A549 (cell line): ENCODE results near the gene NTNG1. TPM values are rescaled to one million over a fixed set of nuclear protein-coding genes. Genes with fewer than 3 reads are reported as not detected.

ENCODE experiments used
- ATAC-seq, 2 experiments: fragments of 200-7000 bp in 1 of 2; fragments of >200 bp in 1 of 2; cut with Nextera tagmentation in 1 of 2; cut with Tn5 transposase in 1 of 2; 3 replicates each; pipeline versions ENCODE4 v1.8.0 to v1.9.1; 2018 to 2020; ENCODE audit warnings: mild to moderate bottlenecking in 1 of 2, moderate library complexity in 1 of 2
- CTCF ChIA-PET: fragments of 300-600 bp; sonication (Branson Sonifier 250); formaldehyde crosslinking; extraction: SDS; loops from one replicate; lab custom pipeline; 2021; ENCODE audit warnings: antibody characterized with exemption, inconsistent platforms; lab: Yijun Ruan, JAX
- POLR2A ChIA-PET: fragments of 350-600 bp; formaldehyde crosslinking; extraction: SDS; loops from one replicate; lab custom pipeline; 2021; ENCODE audit warnings: antibody characterized with exemption, inconsistent platforms; lab: Yijun Ruan, JAX
- DNase-seq, 2 experiments: peaks; one replicate each; pipeline versions ENCODE4 v3.0.0 to v3.0.0-alpha.2; 2011 to 2016; ENCODE audit warnings: low read depth in 1 of 2, low spot score in 1 of 2
- FAIRE-seq: peaks from 2 replicates; lab custom pipeline; 2011; peaks lifted over from hg19 to GRCh38; lab: Jason Lieb, UNC
- H3K27ac ChIP-seq, 2 experiments: fragments of >200 bp; sonication (Bioruptor Twin); formaldehyde crosslinking; 3 replicates each; pipeline ENCODE4 v1.5.1; 2016 to 2017
- H3K4me1 ChIP-seq: fragments of >200 bp; sonication (Bioruptor Twin); formaldehyde crosslinking; 3 replicates; pipeline ENCODE4 v1.6.1; 2016
- H3K4me2 ChIP-seq: fragments of >200 bp; sonication (Bioruptor Twin); formaldehyde crosslinking; 3 replicates; pipeline ENCODE4 v1.6.1; 2016
- H3K4me3 ChIP-seq: fragments of >200 bp; sonication (Bioruptor Twin); formaldehyde crosslinking; 3 replicates; pipeline ENCODE4 v1.5.1; 2016
- H3K9me3 ChIP-seq: fragments of >200 bp; sonication (Bioruptor Twin); formaldehyde crosslinking; 3 replicates; pipeline ENCODE4 v1.6.1; 2016
- BHLHE40 ChIP-seq: IDR thresholded peaks from 2 replicates; pipeline ENCODE4 v1.6.1; 2012; ENCODE audit warnings: low read depth, low read length, inconsistent platforms
- CEBPB ChIP-seq, 2 experiments: fragments of >200 bp in 1 of 2; sonication (Bioruptor Twin) in 1 of 2; formaldehyde crosslinking in 1 of 2; IDR thresholded peaks; 2 replicates each; pipeline ENCODE4 v1.6.1; 2012 to 2016
- CHD2 ChIP-seq: fragments of 150-350 bp; IDR thresholded peaks from 2 replicates; pipeline ENCODE4 v1.6.1; 2014; ENCODE audit warnings: low read length; ENCODE audit not compliant: partially characterized antibody
- CHD4 ChIP-seq: fragments of 200-600 bp; sonication (generic); IDR thresholded peaks from 2 replicates; pipeline ENCODE4 v1.6.1; 2016; ENCODE audit warnings: antibody characterized with exemption, mild to moderate bottlenecking, borderline replicate concordance
- EHF ChIP-seq: fragments of 250-450 bp; sonication (Bioruptor Pico); IDR thresholded peaks from 2 replicates; pipeline ENCODE4 v1.5.0; 2020; ENCODE audit warnings: mild to moderate bottlenecking
- EHMT2 ChIP-seq: fragments of 200-600 bp; sonication (generic); IDR thresholded peaks from 2 replicates; pipeline ENCODE4 v1.6.1; 2016; ENCODE audit warnings: antibody characterized with exemption, low read depth, mild to moderate bottlenecking, moderate library complexity
- EP300 ChIP-seq, 2 experiments: fragments of >200 bp; sonication (Bioruptor Twin); formaldehyde crosslinking; IDR thresholded peaks; 2 replicates in 1 of 2; 3 replicates in 1 of 2; pipeline ENCODE4 v1.6.1; 2016 to 2017
- FOSB ChIP-seq: fragments of 250-450 bp; sonication (Bioruptor Pico); IDR thresholded peaks from 2 replicates; pipeline ENCODE4 v1.5.0; 2020; ENCODE audit warnings: mild to moderate bottlenecking, moderate library complexity
- FOSL2 ChIP-seq, 2 experiments: fragments of 450-650 bp in 1 of 2; fragments of >200 bp in 1 of 2; sonication (Bioruptor Twin) in 1 of 2; formaldehyde crosslinking; IDR thresholded peaks; 2 replicates each; pipeline versions ENCODE4 v1.5.0 to v1.6.1; 2016 to 2020; ENCODE audit warnings: mild to moderate bottlenecking in 1 of 2, moderate library complexity in 1 of 2
- GATA3 ChIP-seq: IDR thresholded peaks from 2 replicates; pipeline ENCODE4 v1.6.1; 2012; ENCODE audit warnings: borderline replicate concordance
- HDAC2 ChIP-seq: fragments of 200-600 bp; sonication (generic); IDR thresholded peaks from 2 replicates; pipeline ENCODE4 v1.6.1; 2016
- HEYL ChIP-seq: fragments of 250-450 bp; sonication (Bioruptor Pico); IDR thresholded peaks from 2 replicates; pipeline ENCODE4 v1.8.0; 2021; ENCODE audit warnings: mild to moderate bottlenecking, moderate library complexity
- HOXB13 ChIP-seq: fragments of 250-450 bp; sonication (Bioruptor Pico); IDR thresholded peaks from 2 replicates; pipeline ENCODE4 v1.5.0; 2020; ENCODE audit warnings: low read depth, mild to moderate bottlenecking, moderate library complexity
- HOXB5 ChIP-seq: fragments of 250-450 bp; sonication (Bioruptor Pico); IDR thresholded peaks from 2 replicates; pipeline ENCODE4 v1.5.0; 2020; ENCODE audit warnings: mild to moderate bottlenecking, moderate library complexity
- JUN ChIP-seq, 2 experiments: fragments of >200 bp; sonication (Bioruptor Twin); formaldehyde crosslinking; IDR thresholded peaks; 2 replicates in 1 of 2; 3 replicates in 1 of 2; pipeline ENCODE4 v1.6.1; 2016 to 2017
- KDM1A ChIP-seq: fragments of 200-600 bp; sonication (generic); IDR thresholded peaks from 2 replicates; pipeline ENCODE4 v1.6.1; 2016; ENCODE audit warnings: low read depth, mild to moderate bottlenecking
- KDM5A ChIP-seq: fragments of 200-600 bp; sonication (generic); IDR thresholded peaks from 2 replicates; pipeline ENCODE4 v1.6.1; 2016; ENCODE audit warnings: antibody characterized with exemption, mild to moderate bottlenecking
- NR3C1 ChIP-seq: fragments of >200 bp; sonication (Bioruptor Twin); formaldehyde crosslinking; IDR thresholded peaks from 3 replicates; pipeline ENCODE4 v1.6.1; 2017
- PBX3 ChIP-seq: IDR thresholded peaks from 2 replicates; pipeline ENCODE4 v1.6.1; 2012
- POLR2A ChIP-seq: IDR thresholded peaks from 2 replicates; pipeline ENCODE4 v1.6.1; 2012; ENCODE audit warnings: mild to moderate bottlenecking, low read length
- POLR2AphosphoS2 ChIP-seq: conservative IDR thresholded peaks from 2 replicates; pipeline ENCODE4 v1.6.1; 2012; ENCODE audit warnings: low read length, improper control_type of control experiment, inconsistent platforms
- RNF2 ChIP-seq: fragments of 200-600 bp; sonication (generic); IDR thresholded peaks from 2 replicates; pipeline ENCODE4 v1.6.1; 2016; ENCODE audit warnings: low read depth, mild to moderate bottlenecking, antibody characterized with exemption, moderate library complexity, borderline replicate concordance
- SMC3 ChIP-seq: fragments of >200 bp; sonication (Bioruptor Twin); formaldehyde crosslinking; IDR thresholded peaks from 3 replicates; pipeline ENCODE4 v1.6.1; 2018; ENCODE audit warnings: inconsistent platforms
- SREBF2 ChIP-seq: fragments of 450-650 bp; IDR thresholded peaks from 2 replicates; pipeline ENCODE4 v1.6.1; 2014; ENCODE audit warnings: mild to moderate bottlenecking, moderate library complexity
- TFCP2L1 ChIP-seq: fragments of 250-450 bp; sonication (Bioruptor Pico); IDR thresholded peaks from 2 replicates; pipeline ENCODE4 v1.5.0; 2021; ENCODE audit warnings: mild to moderate bottlenecking
- ZNF302 ChIP-seq: fragments of 250-450 bp; sonication (Bioruptor Pico); IDR thresholded peaks from 2 replicates; pipeline ENCODE4 v1.9.0; 2021; ENCODE audit warnings: inconsistent platforms, mild to moderate bottlenecking, moderate library complexity
- WGBS: methylation state at CpG from one replicate; pipeline ENCODE4 v1.1.6; 2017; ENCODE audit errors: missing lambda C conversion rate; 5-methylcytosine and 5-hydroxymethylcytosine counted together
- polyA plus RNA-seq, 4 experiments: library from polyadenylated mRNA; depleted of rRNA in 3 of 4; stranded (reverse); fragments of >200 nt; fragmentation: RNase III in 1 of 4; extraction: RNeasy Plus Mini Kit Qiagen cat#74134 plus additional on column Dnase treatment in 1 of 4; gene quantifications; 2 replicates in 3 of 4; 3 replicates in 1 of 4; pipeline ENCODE4 v1.2.3, GENCODE V29; 2011 to 2017
- TF ChIP-seq, protein P1 (sequence below): fragments of >200 bp; sonication (Bioruptor Twin); formaldehyde crosslinking; IDR thresholded peaks from 3 replicates; pipeline ENCODE4 v1.6.1; 2016
- TF ChIP-seq, protein P2 (sequence below): IDR thresholded peaks from 2 replicates; pipeline ENCODE4 v1.6.1; 2012

Gene NTNG1
- polyA plus RNA-seq, 2 of the 4 experiments (the other 2 are of a cell fraction) = not detected

DNA sequence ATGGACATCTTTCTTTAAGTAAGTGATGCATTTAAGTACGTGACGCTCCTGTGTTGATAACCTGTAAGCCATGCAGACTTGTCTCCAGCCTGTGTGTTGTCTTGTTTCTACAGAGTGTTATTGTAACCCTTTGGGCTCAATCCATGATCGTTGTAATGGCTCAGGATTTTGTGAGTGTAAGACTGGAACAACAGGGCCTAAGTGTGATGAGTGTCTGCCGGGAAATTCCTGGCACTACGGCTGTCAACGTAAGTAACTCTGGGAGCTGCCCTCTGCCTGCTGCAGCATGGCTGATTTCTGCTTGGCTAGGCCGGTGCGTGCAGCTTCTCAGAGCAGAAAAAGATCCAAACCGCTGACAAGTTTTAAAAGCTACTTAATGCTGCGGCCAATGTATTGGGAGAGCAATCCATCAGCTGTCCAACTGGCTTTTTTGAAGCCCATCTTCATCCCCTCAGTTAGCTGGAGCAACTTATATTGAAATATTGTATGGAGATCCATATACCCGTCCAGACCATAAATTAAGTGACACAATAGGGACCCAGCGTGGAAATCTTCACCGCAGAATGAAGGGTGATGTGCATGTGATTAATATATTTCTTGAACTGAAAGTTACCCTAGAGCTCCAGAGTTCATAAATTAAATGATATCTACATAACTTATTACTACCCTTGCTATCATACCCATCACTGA is 295.9 kb downstream of the NTNG1 start:
- ChIA-PET POLR2A (no interaction called here), CTCF (no interaction called here)
- ATAC-seq (no peak), DNase-seq (no peak), FAIRE-seq (no peak)
- Histone ChIP-seq H3K9me3 (no peaks in the 10 kb centered on the region), H3K4me3 (no peak overlapping the region), H3K4me1 (no peaks in the 10 kb centered on the region), H3K27ac (no peak overlapping the region), H3K4me2 (no peak overlapping the region)
- 68% methylated on average over 10 of the region's 13 CpGs for WGBS
- no peak for TF ChIP-seq HDAC2
- TF ChIP-seq RNF2 = no peak
- TF ChIP-seq CEBPB (IDR thresholded peaks at IDR 0.05) = no peak
- TF ChIP-seq PBX3 = no peak
- TF ChIP-seq EHMT2 = no peak
- no peak for TF ChIP-seq KDM1A
- no peak for TF ChIP-seq FOSB (CRISPR knock-in tag)
- TF ChIP-seq CHD2 = no peak
- TF ChIP-seq HEYL (CRISPR knock-in tag) = no peak
- TF ChIP-seq HOXB5 = no peak
- TF ChIP-seq, protein P1, sequence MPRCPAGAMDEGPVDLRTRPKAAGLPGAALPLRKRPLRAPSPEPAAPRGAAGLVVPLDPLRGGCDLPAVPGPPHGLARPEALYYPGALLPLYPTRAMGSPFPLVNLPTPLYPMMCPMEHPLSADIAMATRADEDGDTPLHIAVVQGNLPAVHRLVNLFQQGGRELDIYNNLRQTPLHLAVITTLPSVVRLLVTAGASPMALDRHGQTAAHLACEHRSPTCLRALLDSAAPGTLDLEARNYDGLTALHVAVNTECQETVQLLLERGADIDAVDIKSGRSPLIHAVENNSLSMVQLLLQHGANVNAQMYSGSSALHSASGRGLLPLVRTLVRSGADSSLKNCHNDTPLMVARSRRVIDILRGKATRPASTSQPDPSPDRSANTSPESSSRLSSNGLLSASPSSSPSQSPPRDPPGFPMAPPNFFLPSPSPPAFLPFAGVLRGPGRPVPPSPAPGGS = no peak
- TF ChIP-seq BHLHE40 = no peak
- TF ChIP-seq, protein P2, sequence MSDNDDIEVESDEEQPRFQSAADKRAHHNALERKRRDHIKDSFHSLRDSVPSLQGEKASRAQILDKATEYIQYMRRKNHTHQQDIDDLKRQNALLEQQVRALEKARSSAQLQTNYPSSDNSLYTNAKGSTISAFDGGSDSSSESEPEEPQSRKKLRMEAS = no peak
- no peak for TF ChIP-seq SMC3
- no peak for TF ChIP-seq JUN (IDR thresholded peaks at IDR 0.05)
- TF ChIP-seq EP300 (IDR thresholded peaks at IDR 0.05) = no peak

DNA sequence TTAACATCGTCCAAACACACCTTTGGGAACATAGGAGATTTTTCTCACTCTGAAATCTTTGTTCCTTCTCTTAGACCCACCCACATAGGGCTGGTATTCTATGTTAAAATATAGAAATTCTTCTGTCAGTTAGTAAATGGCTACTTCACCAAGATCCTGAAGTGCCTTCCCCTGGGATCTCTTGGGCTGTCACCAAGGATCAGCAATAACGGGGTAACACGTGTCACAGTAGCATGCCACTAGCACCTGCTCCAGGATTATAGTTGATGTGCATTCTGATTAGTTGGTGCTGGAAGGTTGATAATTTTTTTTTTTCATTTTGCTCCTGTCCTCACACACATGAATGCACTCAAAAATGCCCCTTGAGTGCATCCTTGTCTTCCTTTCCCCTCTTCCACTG is 298.7 kb downstream of the NTNG1 start:
- no peak overlapping the region for H3K4me3 ChIP-seq
- FAIRE-seq = no peak
- POLR2A ChIA-PET = no interaction called here

DNA sequence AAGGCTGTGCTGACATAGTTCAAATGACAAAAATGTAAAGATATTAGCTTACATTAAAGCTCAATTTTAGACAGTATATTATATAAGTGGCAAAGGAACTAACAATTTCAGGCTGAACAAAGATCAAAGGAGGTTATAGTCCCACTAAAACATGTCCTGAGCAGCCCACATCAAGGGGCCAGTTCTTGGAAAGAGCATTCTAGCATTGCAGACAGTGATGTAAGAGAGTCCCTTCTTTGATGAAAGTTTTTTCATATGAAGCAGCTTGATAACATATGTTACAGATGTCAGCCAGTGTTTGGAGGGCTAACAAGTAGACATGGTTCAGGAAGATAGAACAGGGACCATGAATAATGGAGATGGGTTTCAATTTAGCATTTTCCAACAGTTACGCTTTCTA is 301.7 kb downstream of the NTNG1 start:
- no peak for DNase-seq
- no peak overlapping the region for H3K27ac ChIP-seq
- H3K4me1 ChIP-seq = no peaks in the 10 kb centered on the region
- no peak overlapping the region for H3K4me3 ChIP-seq
- FAIRE-seq = no peak
- TF ChIP-seq ZNF302 (CRISPR knock-in tag) (no peak), POLR2AphosphoS2 (no peak), GATA3 (no peak), EHF (no peak), CHD4 (no peak)
- H3K4me2 ChIP-seq = no peak overlapping the region
- ChIA-PET CTCF (no interaction called here), POLR2A (no interaction called here)
- WGBS = 84% methylated on average over 1 of the region's 1 CpG
- no peaks in the 10 kb centered on the region for H3K9me3 ChIP-seq
- no peak for ATAC-seq

More for the DNA sequence above, 298.7 kb downstream of the NTNG1 start:
- 32% methylated on average over 3 of the region's 3 CpGs for WGBS
- H3K4me1 ChIP-seq = no peaks in the 10 kb centered on the region
- TF ChIP-seq KDM5A (no peak), SREBF2 (no peak), NR3C1 (no peak), FOSL2 (IDR thresholded peaks at IDR 0.05) (no peak), FOSL2 (CRISPR knock-in tag; IDR thresholded peaks at IDR 0.05) (no peak), TFCP2L1 (CRISPR knock-in tag) (no peak), HOXB13 (no peak), POLR2A (no peak), ZNF302 (CRISPR knock-in tag) (no peak)
- ATAC-seq = no peak
- no peaks in the 10 kb centered on the region for H3K9me3 ChIP-seq
- CTCF ChIA-PET = no interaction called here
- H3K27ac ChIP-seq = no peak overlapping the region
- no peak overlapping the region for H3K4me2 ChIP-seq
- no peak for DNase-seq
